Smooth muscle cell (in vitro differentiated cells): Measurements from ENCODE around the gene AMIGO3. TPM values are rescaled to one million over a fixed set of nuclear protein-coding genes. Genes with fewer than 3 reads are reported as not detected.
"Not testable (repeated sequence)": the region's sequence is repeated elsewhere in the genome, so short reads cannot be mapped to it uniquely, and the experiment has no call there.

Experiments
- DNase-seq: peaks from one replicate; lab custom pipeline; 2025; ENCODE audit not compliant: unreplicated experiment; lab: John Stamatoyannopoulos, UW
- H2AFZ ChIP-seq: fragments of 200-600 bp; sonication (generic); 2 replicates; pipeline ENCODE4 v1.6.0; 2016; ENCODE audit warnings: antibody characterized with exemption, low read depth, mild to moderate bottlenecking
- H3F3A ChIP-seq: fragments of 200-600 bp; sonication (generic); 2 replicates; pipeline ENCODE4 v1.6.0; 2017; ENCODE audit warnings: antibody characterized with exemption, low read depth
- H3K27ac ChIP-seq: fragments of 200-600 bp; sonication (generic); 2 replicates; pipeline ENCODE4 v1.5.1; 2016; ENCODE audit warnings: low read depth, mild to moderate bottlenecking
- H3K27me3 ChIP-seq: fragments of 200-600 bp; sonication (generic); 2 replicates; pipeline ENCODE4 v1.6.1; 2016; ENCODE audit warnings: low read depth, mild to moderate bottlenecking
- H3K36me3 ChIP-seq: fragments of 200-600 bp; sonication (generic); 2 replicates; pipeline ENCODE4 v1.5.1; 2016; ENCODE audit warnings: low read depth
- H3K4me1 ChIP-seq: fragments of 200-600 bp; sonication (generic); 2 replicates; pipeline ENCODE4 v1.5.1; 2016; ENCODE audit warnings: low read depth
- H3K4me2 ChIP-seq: fragments of 200-600 bp; sonication (generic); 2 replicates; pipeline ENCODE4 v1.6.0; 2016; ENCODE audit warnings: mild to moderate bottlenecking
- H3K4me3 ChIP-seq: fragments of 200-600 bp; sonication (generic); 2 replicates; pipeline ENCODE4 v1.5.1; 2016; ENCODE audit warnings: mild to moderate bottlenecking
- H3K79me2 ChIP-seq: fragments of 200-600 bp; sonication (generic); 2 replicates; pipeline ENCODE4 v1.6.0; 2016; ENCODE audit warnings: low read depth, mild to moderate bottlenecking
- H3K9ac ChIP-seq: fragments of 200-600 bp; sonication (generic); 2 replicates; pipeline ENCODE4 v1.6.0; 2016; ENCODE audit warnings: low read depth
- H3K9me3 ChIP-seq: fragments of 200-600 bp; sonication (generic); replicated peaks from 2 replicates; pipeline ENCODE4 v1.5.1; 2016; ENCODE audit warnings: low read depth
- H4K20me1 ChIP-seq: fragments of 200-600 bp; sonication (generic); 2 replicates; pipeline ENCODE4 v1.6.0; 2016; ENCODE audit warnings: low read depth
- WGBS: methylation state at CpG from one replicate; pipeline ENCODE4 v1.1.7; 2016; ENCODE audit warnings: low lambda C conversion rate; 5-methylcytosine and 5-hydroxymethylcytosine counted together
- polyA plus RNA-seq: library from polyadenylated mRNA; unstranded; fragments of >200 nt; fragmentation: Nextera tagmentation; extraction: Ambion mirVana; gene quantifications from 2 replicates; pipeline ENCODE4 v1.2.1, GENCODE V29; 2016
- total RNA-seq: library from RNA; depleted of rRNA; stranded (reverse); fragments of >200 nt; gene quantifications from 2 replicates; pipeline ENCODE4 v1.2.3, GENCODE V29; 2014
- TF ChIP-seq, protein P1 (sequence below): fragments of 200-600 bp; sonication (generic); IDR thresholded peaks from 2 replicates; pipeline ENCODE4 v1.5.1; 2017; ENCODE audit warnings: borderline replicate concordance, mild to moderate bottlenecking, antibody characterized with exemption; ENCODE audit not compliant: insufficient read depth, poor library complexity, severe bottlenecking

Gene AMIGO3
- total and polyA plus RNA-seq, 2 experiments from 2014 or later, result 2.4 to 2.9 TPM

GRCh38 chr3:49700453-49701128 is 18.9 kb downstream of the AMIGO3 start:
- DNase-seq, result no peak
- TF ChIP-seq, protein P1, sequence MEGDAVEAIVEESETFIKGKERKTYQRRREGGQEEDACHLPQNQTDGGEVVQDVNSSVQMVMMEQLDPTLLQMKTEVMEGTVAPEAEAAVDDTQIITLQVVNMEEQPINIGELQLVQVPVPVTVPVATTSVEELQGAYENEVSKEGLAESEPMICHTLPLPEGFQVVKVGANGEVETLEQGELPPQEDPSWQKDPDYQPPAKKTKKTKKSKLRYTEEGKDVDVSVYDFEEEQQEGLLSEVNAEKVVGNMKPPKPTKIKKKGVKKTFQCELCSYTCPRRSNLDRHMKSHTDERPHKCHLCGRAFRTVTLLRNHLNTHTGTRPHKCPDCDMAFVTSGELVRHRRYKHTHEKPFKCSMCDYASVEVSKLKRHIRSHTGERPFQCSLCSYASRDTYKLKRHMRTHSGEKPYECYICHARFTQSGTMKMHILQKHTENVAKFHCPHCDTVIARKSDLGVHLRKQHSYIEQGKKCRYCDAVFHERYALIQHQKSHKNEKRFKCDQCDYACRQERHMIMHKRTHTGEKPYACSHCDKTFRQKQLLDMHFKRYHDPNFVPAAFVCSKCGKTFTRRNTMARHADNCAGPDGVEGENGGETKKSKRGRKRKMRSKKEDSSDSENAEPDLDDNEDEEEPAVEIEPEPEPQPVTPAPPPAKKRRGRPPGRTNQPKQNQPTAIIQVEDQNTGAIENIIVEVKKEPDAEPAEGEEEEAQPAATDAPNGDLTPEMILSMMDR, result no peak

GRCh38 chr3:49700014-49700413 is 19.5 kb downstream of the AMIGO3 start:
- WGBS, result 93% methylated on average over 8 of the region's 8 CpGs
- Histone ChIP-seq H3F3A (no peaks in the 10 kb centered on the region), H2AFZ (no peak overlapping the region), H3K4me3 (no peak overlapping the region), H3K36me3 (no peaks in the 10 kb centered on the region), H3K27ac (no peak overlapping the region), H3K4me2 (no peak overlapping the region), H3K27me3 (no peaks in the 10 kb centered on the region), H3K4me1 (no peaks in the 10 kb centered on the region), H3K79me2 (no peaks in the 10 kb centered on the region), H4K20me1 (peaks cover 4% of the 10 kb centered on the region), H3K9me3 (no peaks in the 10 kb centered on the region), H3K9ac (no peak overlapping the region)
- DNase-seq, result no peak
- TF ChIP-seq, protein P1, result no peak

More at GRCh38 chr3:49700453-49701128, 18.9 kb downstream of the AMIGO3 start:
- H4K20me1 ChIP-seq, result peaks cover 4% of the 10 kb centered on the region
- no peaks in the 10 kb centered on the region for H3K36me3 ChIP-seq
- no peak overlapping the region for H3K4me2 ChIP-seq
- no peak overlapping the region for H3K27ac ChIP-seq
- no peaks in the 10 kb centered on the region for H3K27me3 ChIP-seq
- H3K4me1 ChIP-seq, result no peaks in the 10 kb centered on the region
- WGBS, result 84% methylated on average over 13 of the region's 13 CpGs
- no peak overlapping the region for H3K4me3 ChIP-seq
- H3K9me3 ChIP-seq, result no peaks in the 10 kb centered on the region
- no peaks in the 10 kb centered on the region for H3F3A ChIP-seq
- H3K79me2 ChIP-seq, result no peaks in the 10 kb centered on the region
- H2AFZ ChIP-seq, result no peak overlapping the region
- no peak overlapping the region for H3K9ac ChIP-seq

GRCh38 chr3:49699281-49699979 is 20.1 kb downstream of the AMIGO3 start:
- Histone ChIP-seq H3K27ac (no peak overlapping the region), H3K4me1 (no peaks in the 10 kb centered on the region), H3K9me3 (no peaks in the 10 kb centered on the region), H3K9ac (no peak overlapping the region), H3K79me2 (no peaks in the 10 kb centered on the region), H3K4me3 (no peak overlapping the region), H4K20me1 (peaks cover 8% of the 10 kb centered on the region), H2AFZ (no peak overlapping the region), H3K27me3 (no peaks in the 10 kb centered on the region), H3F3A (no peaks in the 10 kb centered on the region), H3K36me3 (no peaks in the 10 kb centered on the region), H3K4me2 (no peak overlapping the region)
- TF ChIP-seq, protein P1, result no peak
- DNase-seq, result no peak
- 89% methylated on average over 16 of the region's 16 CpGs for WGBS

DNA sequence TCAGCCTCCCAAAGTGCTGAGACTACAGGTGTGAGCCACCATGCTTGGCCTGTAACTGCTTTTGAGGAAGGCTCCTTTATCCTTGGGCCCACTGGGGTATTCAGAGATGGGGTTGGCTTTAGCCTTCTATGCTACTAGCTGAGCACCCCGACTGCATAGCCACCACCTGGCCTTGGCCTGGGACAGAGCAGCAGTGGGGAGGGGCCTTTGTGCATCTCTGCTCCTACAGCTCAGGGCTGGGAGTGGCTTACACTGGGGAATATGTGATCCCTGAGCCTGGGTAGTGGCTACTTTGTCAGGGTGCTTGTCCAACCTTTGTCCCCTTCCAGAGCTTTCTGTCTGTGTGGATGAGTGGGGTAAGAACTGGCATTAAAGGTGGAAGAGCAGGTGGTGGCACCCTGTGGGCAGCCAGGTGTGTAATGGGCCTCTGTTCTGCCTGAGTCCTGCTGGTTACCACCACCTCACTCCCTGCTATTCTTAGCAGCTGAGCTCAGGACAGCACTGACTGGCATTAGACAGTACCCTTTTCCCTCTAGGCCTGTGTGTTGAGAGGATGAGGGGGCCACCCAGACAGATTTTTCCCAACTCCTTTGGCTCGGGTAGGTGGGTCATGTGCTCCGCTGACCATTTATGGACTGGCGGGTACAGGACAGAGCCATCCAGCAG is 24.0 kb downstream of the AMIGO3 start:
- H3K9me3 ChIP-seq, H3K4me2 ChIP-seq: not testable (repeated sequence)

GRCh38 chr3:49694409-49695070 is 24.9 kb downstream of the AMIGO3 start:
- H2AFZ ChIP-seq, H3K36me3 ChIP-seq, H3K9me3 ChIP-seq, H3K27ac ChIP-seq, H3K9ac ChIP-seq, H3K4me2 ChIP-seq, H3K4me1 ChIP-seq, DNase-seq, H3K4me3 ChIP-seq, H3K27me3 ChIP-seq, H3F3A ChIP-seq: not testable (repeated sequence)
- Histone ChIP-seq H4K20me1 (peaks cover 16% of the 10 kb centered on the region), H3K79me2 (peaks cover 28% of the 10 kb centered on the region)
- WGBS, result 73% methylated on average over 6 of the region's 6 CpGs

More for the DNA sequence above, 24.0 kb downstream of the AMIGO3 start:
- not testable (repeated sequence) for H3K4me3 ChIP-seq, DNase-seq, H3K27me3 ChIP-seq, H3K27ac ChIP-seq, H2AFZ ChIP-seq, H3F3A ChIP-seq, H3K9ac ChIP-seq, H3K36me3 ChIP-seq, H3K4me1 ChIP-seq
- Histone ChIP-seq H3K79me2 (peaks cover 20% of the 10 kb centered on the region), H4K20me1 (peaks cover 16% of the 10 kb centered on the region)
- 98% methylated on average over 4 of the region's 4 CpGs for WGBS

DNA sequence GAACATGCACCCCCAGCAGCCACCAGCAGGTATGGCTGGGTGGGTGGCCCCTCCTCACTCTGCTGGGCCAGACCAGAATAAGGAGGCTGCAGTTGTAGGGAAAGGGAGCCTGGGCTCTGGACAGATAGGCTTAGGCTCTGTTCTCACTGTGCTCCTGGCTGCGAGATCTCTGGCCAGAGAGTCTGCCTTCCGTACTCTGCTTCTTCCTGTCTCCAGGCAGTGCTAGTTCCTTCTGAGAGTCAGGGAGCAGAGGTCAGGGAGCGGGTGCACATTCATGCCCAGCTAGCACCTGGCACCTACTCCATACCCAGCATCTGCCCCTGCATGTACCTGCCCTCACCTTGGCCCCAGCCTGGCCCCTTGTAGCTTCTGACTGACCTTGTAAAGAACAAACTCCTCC is 28.0 kb downstream of the AMIGO3 start:
- not testable (repeated sequence) for H3K36me3 ChIP-seq, H2AFZ ChIP-seq, H3K9me3 ChIP-seq, H3K4me3 ChIP-seq, H3K4me1 ChIP-seq, DNase-seq, H3F3A ChIP-seq, H3K27me3 ChIP-seq, H3K27ac ChIP-seq, H3K4me2 ChIP-seq, H3K9ac ChIP-seq
- 95% methylated on average over 3 of the region's 3 CpGs for WGBS
- H3K79me2 ChIP-seq, result peaks cover 28% of the 10 kb centered on the region
- H4K20me1 ChIP-seq, result peaks cover 13% of the 10 kb centered on the region
